ENCODE measurements around the gene IL24.

The IL24 gene

GRCh38 chr1:206941766-206942418 is 44.6 kb downstream of the IL24 start:
- Mint-ChIP-seq H3K27me3 (ENCODE audit: low read depth, poor library complexity) (peaks cover 38% of the 10 kb centered on the region), H3K36me3 (ENCODE audit: low read depth) (no peaks in the 10 kb centered on the region), H3K4me3 (no peak overlapping the region), H3K27ac (no peak overlapping the region), H3K4me1 (peaks cover 15% of the 10 kb centered on the region), H3K9me3 (no peaks in the 10 kb centered on the region)
- no peak for DNase-seq
- TF ChIP-seq CTCF (IDR thresholded peaks at IDR 0.05) = no peak

- Mint-ChIP-seq H3K4me3 (no peak overlapping the region), H3K27me3 (ENCODE audit: low read depth, poor library complexity) (peaks cover 40% of the 10 kb centered on the region), H3K9me3 (no peaks in the 10 kb centered on the region), H3K4me1 (peaks cover 15% of the 10 kb centered on the region), H3K36me3 (ENCODE audit: low read depth) (no peaks in the 10 kb centered on the region), H3K27ac (no peak overlapping the region)
- no peak for DNase-seq
- no peak for TF ChIP-seq CTCF (IDR thresholded peaks at IDR 0.05)
Observed at GRCh38 chr1:206944703-206945102, 47.5 kb downstream of the IL24 start.

GRCh38 chr1:206945779-206946178 is 48.5 kb downstream of the IL24 start:
- Mint-ChIP-seq H3K9me3 (peaks cover 5% of the 10 kb centered on the region), H3K4me3 (no peak overlapping the region), H3K27ac (no peak overlapping the region), H3K36me3 (ENCODE audit: low read depth) (no peaks in the 10 kb centered on the region), H3K4me1 (peaks cover 14% of the 10 kb centered on the region), H3K27me3 (ENCODE audit: low read depth, poor library complexity) (peaks cover 38% of the 10 kb centered on the region)
- no peak for DNase-seq
- no peak for TF ChIP-seq CTCF (IDR thresholded peaks at IDR 0.05)

- H3K4me3 Mint-ChIP-seq = no peak within 1 kb of the TSS
- no peaks in the 10 kb centered on the region for H3K36me3 Mint-ChIP-seq (ENCODE audit: low read depth)
- no peak for TF ChIP-seq CTCF (IDR thresholded peaks at IDR 0.05)
- peaks cover 38% of the 10 kb centered on the region for H3K27me3 Mint-ChIP-seq (ENCODE audit: low read depth, poor library complexity)
- H3K4me1 Mint-ChIP-seq = peaks cover 10% of the 10 kb centered on the region
- H3K9me3 Mint-ChIP-seq = peaks cover 5% of the 10 kb centered on the region
- DNase-seq = no peak
- H3K27ac Mint-ChIP-seq = peak within 1 kb of the TSS; percentile 40
Observed at GRCh38 chr1:206946261-206946660, 49.0 kb downstream of the IL24 start, which contains the start of gene PIGR. Gene PIGR, minus strand, starts transcription at chr1:206946466. Its CDS starts 5,935 bp downstream, at chr1:206940531.

- Mint-ChIP-seq H3K36me3 (ENCODE audit: low read depth) (no peaks in the 10 kb centered on the region), H3K27me3 (ENCODE audit: low read depth, poor library complexity) (peaks cover 38% of the 10 kb centered on the region), H3K4me3 (no peak overlapping the region), H3K4me1 (peaks cover 9% of the 10 kb centered on the region), H3K9me3 (peaks cover 5% of the 10 kb centered on the region), H3K27ac (peak overlapping the region; percentile 40)
- no peak for DNase-seq
- no peak for TF ChIP-seq CTCF (IDR thresholded peaks at IDR 0.05)
Observed at GRCh38 chr1:206947255-206947654, 50.0 kb downstream of the IL24 start.

GRCh38 chr1:206949208-206949607 is 52.0 kb downstream of the IL24 start:
- Mint-ChIP-seq H3K27ac (no peak overlapping the region), H3K4me3 (no peak overlapping the region), H3K9me3 (peaks cover 5% of the 10 kb centered on the region), H3K36me3 (ENCODE audit: low read depth) (no peaks in the 10 kb centered on the region), H3K4me1 (peaks cover 16% of the 10 kb centered on the region), H3K27me3 (ENCODE audit: low read depth, poor library complexity) (peaks cover 22% of the 10 kb centered on the region)
- DNase-seq = no peak
- no peak for TF ChIP-seq CTCF (IDR thresholded peaks at IDR 0.05)
